Mesendoderm (in vitro differentiated cells): Measurements from ENCODE around the gene MT3.

Experiments used
- DNase-seq: peaks from one replicate; pipeline ENCODE4 v3.0.0; 2013
- H2AK5ac ChIP-seq: 2 replicates; pipeline ENCODE4 v1.6.1; 2013; ENCODE audit warnings: low read length, inconsistent platforms
- H2BK120ac ChIP-seq: 2 replicates; pipeline ENCODE4 v1.6.1; 2013; ENCODE audit warnings: low read depth, mild to moderate bottlenecking, low read length, moderate library complexity, mixed read lengths
- H2BK15ac ChIP-seq: replicated peaks from 2 replicates; pipeline ENCODE4 v1.6.1; 2013; ENCODE audit warnings: low read depth, mild to moderate bottlenecking, moderate library complexity
- H2BK5ac ChIP-seq: 2 replicates; pipeline ENCODE4 v1.6.1; 2013; ENCODE audit warnings: low read length, inconsistent platforms
- H3K18ac ChIP-seq: 2 replicates; pipeline ENCODE4 v1.6.1; 2013; ENCODE audit warnings: mild to moderate bottlenecking, low read length, mixed read lengths
- H3K23ac ChIP-seq: one replicate; pipeline ENCODE4 v1.6.1; 2013; ENCODE audit warnings: low read length
- H3K27ac ChIP-seq: 2 replicates; pipeline ENCODE4 v1.5.1; 2013; ENCODE audit warnings: low read depth, mild to moderate bottlenecking, inconsistent platforms, low read length, moderate library complexity
- H3K27me3 ChIP-seq: 2 replicates; pipeline ENCODE4 v1.6.1; 2013; ENCODE audit warnings: low read length, control low read depth, mild to moderate bottlenecking, inconsistent platforms; ENCODE audit not compliant: insufficient read depth, poor library complexity
- H3K36me3 ChIP-seq: 2 replicates; pipeline ENCODE4 v1.6.1; 2013; ENCODE audit warnings: low read length, inconsistent platforms; ENCODE audit not compliant: control insufficient read depth, insufficient read depth
- H3K4ac ChIP-seq: one replicate; pipeline ENCODE4 v1.6.1; 2013; ENCODE audit warnings: low read depth, mild to moderate bottlenecking, low read length, moderate library complexity
- H3K4me1 ChIP-seq: 2 replicates; pipeline ENCODE4 v1.6.1; 2013; ENCODE audit warnings: low read depth, low read length, inconsistent platforms; ENCODE audit not compliant: control insufficient read depth
- H3K4me2 ChIP-seq: 2 replicates; pipeline ENCODE4 v1.6.1; 2013; ENCODE audit warnings: low read length
- H3K4me3 ChIP-seq: 2 replicates; pipeline ENCODE4 v1.5.1; 2013; ENCODE audit warnings: mild to moderate bottlenecking, low read length
- H3K56ac ChIP-seq: one replicate; pipeline ENCODE4 v1.6.1; 2013; ENCODE audit warnings: low read length
- H3K79me1 ChIP-seq: 2 replicates; pipeline ENCODE4 v1.6.1; 2013; ENCODE audit warnings: low read length, inconsistent platforms
- H3K79me2 ChIP-seq: 2 replicates; pipeline ENCODE4 v1.6.1; 2013; ENCODE audit warnings: mild to moderate bottlenecking, low read length; ENCODE audit not compliant: control insufficient read depth, insufficient read depth
- H3K9ac ChIP-seq: 2 replicates; pipeline ENCODE4 v1.6.1; 2013; ENCODE audit warnings: low read length, inconsistent platforms
- H4K5ac ChIP-seq: one replicate; pipeline ENCODE4 v1.6.1; 2013; ENCODE audit warnings: low read length
- H4K8ac ChIP-seq: one replicate; pipeline ENCODE4 v1.6.1; 2013; ENCODE audit warnings: low read depth, mild to moderate bottlenecking, control low read depth, low read length, moderate library complexity
- WGBS: extraction: QIAGEN DNeasy Blood & Tissue Kit; methylation state at CpG from one replicate; pipeline ENCODE4 v1.1.7; 2013; ENCODE audit warnings: low lambda C conversion rate, missing lambda C conversion rate; ENCODE audit not compliant: insufficient coverage; ENCODE audit errors: extremely low coverage; 5-methylcytosine and 5-hydroxymethylcytosine counted together

The MT3 gene

DNA sequence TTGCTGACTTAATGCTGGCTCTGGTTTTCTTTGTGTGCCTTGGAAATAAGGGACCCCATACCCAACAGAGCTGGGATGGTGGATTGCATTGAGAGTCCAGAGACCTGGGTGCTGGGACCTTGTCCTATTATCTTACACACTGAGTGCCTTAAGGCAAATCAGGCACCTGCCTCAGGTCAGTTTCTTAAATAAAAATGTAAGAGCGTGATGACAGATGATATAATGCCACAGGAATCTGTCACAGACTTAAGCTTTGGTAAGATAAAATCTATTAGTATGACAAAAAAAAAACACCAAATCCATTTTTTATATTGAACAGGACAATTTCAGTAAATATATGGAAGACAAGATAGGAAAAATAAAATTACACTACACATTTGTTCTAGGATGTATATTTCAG lies 50.7 kb downstream of the MT3 start:
- no peak overlapping the region for H4K8ac ChIP-seq
- no peak overlapping the region for H3K56ac ChIP-seq

More for the DNA sequence above, 50.7 kb downstream of the MT3 start:
- no peaks in the 10 kb centered on the region for H3K36me3 ChIP-seq
- H3K9ac ChIP-seq, result no peak overlapping the region
- H2BK120ac ChIP-seq, result no peak overlapping the region
- no peak overlapping the region for H3K4me3 ChIP-seq
- DNase-seq, result no peak
- H3K4me1 ChIP-seq, result no peaks in the 10 kb centered on the region
- no CpG with 5 or more reads among the region's 1 CpG for WGBS
- no peak overlapping the region for H2AK5ac ChIP-seq
- H3K23ac ChIP-seq, result no peak overlapping the region
- H3K79me1 ChIP-seq, result no peaks in the 10 kb centered on the region
- no peaks in the 10 kb centered on the region for H3K79me2 ChIP-seq
- H3K27me3 ChIP-seq, result peaks cover 90% of the 10 kb centered on the region
- no peak overlapping the region for H3K4ac ChIP-seq
- H4K5ac ChIP-seq, result no peak overlapping the region
- no peak overlapping the region for H3K27ac ChIP-seq
- no peak overlapping the region for H2BK15ac ChIP-seq
- H2BK5ac ChIP-seq, result no peak overlapping the region
- H3K4me2 ChIP-seq, result no peak overlapping the region
- no peak overlapping the region for H3K18ac ChIP-seq
